Thoracic aorta (tissue), 2 donors: ENCODE measurements around the gene ASIC2. TPM values are rescaled to one million over a fixed set of nuclear protein-coding genes. Genes with fewer than 3 reads are reported as not detected.

Experiments
- ATAC-seq: fragments of 150-250 bp; one replicate; pipeline ENCODE4 v1.8.0; 2017; ENCODE audit warnings: low read depth; ENCODE audit not compliant: insufficient number of reproducible peaks, low FRiP score
- DNase-seq: peaks from one replicate; pipeline ENCODE4 v3.0.0-alpha.2; 2020; ENCODE audit warnings: low spot score
- H3K27ac ChIP-seq, 2 donors: fragments of 200-600 bp; sonication (generic); 1 replicate in 1 of 2; 2 replicates in 1 of 2; pipeline ENCODE4 v1.5.1; 2016; ENCODE audit warnings: mild to moderate bottlenecking in 2 of 2, moderate library complexity in 2 of 2
- H3K27me3 ChIP-seq: fragments of 200-600 bp; sonication (generic); replicated peaks from 2 replicates; pipeline ENCODE4 v1.6.0; 2016; ENCODE audit warnings: mild to moderate bottlenecking; ENCODE audit not compliant: insufficient read depth
- H3K36me3 ChIP-seq: fragments of 200-600 bp; sonication (generic); one replicate; pipeline ENCODE4 v1.5.1; 2016
- H3K4me1 ChIP-seq, 2 donors: fragments of 200-600 bp; sonication (generic); 1 replicate in 1 of 2; 2 replicates in 1 of 2; pipeline versions ENCODE4 v1.5.1 to v1.6.0; 2016; ENCODE audit warnings: low read depth in 2 of 2, mild to moderate bottlenecking in 1 of 2; ENCODE audit not compliant: control insufficient read depth in 1 of 2
- H3K4me3 ChIP-seq: fragments of 200-600 bp; sonication (generic); 2 replicates; pipeline ENCODE4 v1.5.1; 2016; ENCODE audit warnings: mild to moderate bottlenecking
- H3K9me3 ChIP-seq: fragments of 200-600 bp; sonication (generic); 2 replicates; pipeline ENCODE4 v1.5.1; 2016
- total RNA-seq, 2 donors: library from RNA; depleted of rRNA; stranded (reverse); fragments of >200 nt; gene quantifications; one replicate each; pipeline versions ENCODE4 v1.1.0 to v1.2.3, GENCODE V29; 2016
- TF ChIP-seq, protein P1 (sequence below): fragments of 200-600 bp; sonication (generic); IDR thresholded peaks from one replicate; pipeline ENCODE4 v1.5.1; 2019; ENCODE audit warnings: antibody characterized with exemption

ASIC2 gene
- total RNA-seq, 2 donors from 2014 or later: 0.54 to 1.1 TPM

DNA sequence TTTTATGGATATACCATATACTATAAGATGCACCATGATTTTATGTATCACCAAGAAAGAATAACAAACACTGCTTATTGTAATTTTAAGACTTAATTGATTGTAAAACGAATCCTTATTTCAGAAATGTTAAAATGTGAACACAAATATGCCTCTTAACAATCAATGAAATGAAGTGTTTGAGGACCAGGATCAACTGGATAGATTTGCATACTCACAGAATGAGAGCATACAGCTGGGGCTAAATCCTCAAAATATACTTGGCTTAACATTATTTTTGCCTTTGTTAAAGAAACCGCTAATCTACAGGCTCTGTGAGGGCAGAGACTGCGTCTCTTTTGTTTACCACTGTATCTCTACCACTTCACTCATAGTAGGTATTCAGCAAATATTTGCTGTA lies 207.8 kb downstream of the ASIC2 start:
- ATAC-seq (no peak), DNase-seq (no peak)
- TF ChIP-seq, protein P1, sequence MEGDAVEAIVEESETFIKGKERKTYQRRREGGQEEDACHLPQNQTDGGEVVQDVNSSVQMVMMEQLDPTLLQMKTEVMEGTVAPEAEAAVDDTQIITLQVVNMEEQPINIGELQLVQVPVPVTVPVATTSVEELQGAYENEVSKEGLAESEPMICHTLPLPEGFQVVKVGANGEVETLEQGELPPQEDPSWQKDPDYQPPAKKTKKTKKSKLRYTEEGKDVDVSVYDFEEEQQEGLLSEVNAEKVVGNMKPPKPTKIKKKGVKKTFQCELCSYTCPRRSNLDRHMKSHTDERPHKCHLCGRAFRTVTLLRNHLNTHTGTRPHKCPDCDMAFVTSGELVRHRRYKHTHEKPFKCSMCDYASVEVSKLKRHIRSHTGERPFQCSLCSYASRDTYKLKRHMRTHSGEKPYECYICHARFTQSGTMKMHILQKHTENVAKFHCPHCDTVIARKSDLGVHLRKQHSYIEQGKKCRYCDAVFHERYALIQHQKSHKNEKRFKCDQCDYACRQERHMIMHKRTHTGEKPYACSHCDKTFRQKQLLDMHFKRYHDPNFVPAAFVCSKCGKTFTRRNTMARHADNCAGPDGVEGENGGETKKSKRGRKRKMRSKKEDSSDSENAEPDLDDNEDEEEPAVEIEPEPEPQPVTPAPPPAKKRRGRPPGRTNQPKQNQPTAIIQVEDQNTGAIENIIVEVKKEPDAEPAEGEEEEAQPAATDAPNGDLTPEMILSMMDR: no peak
- Histone ChIP-seq H3K36me3 (no peaks in the 10 kb centered on the region), H3K27ac (no peak overlapping the region), H3K27me3 (no peaks in the 10 kb centered on the region), H3K9me3 (no peaks in the 10 kb centered on the region), H3K4me3 (no peak overlapping the region), H3K4me1 (no peaks in the 10 kb centered on the region)

- ATAC-seq: no peak
- H3K36me3 ChIP-seq: no peaks in the 10 kb centered on the region
- TF ChIP-seq, protein P1: no peak
- no peaks in the 10 kb centered on the region for H3K27me3 ChIP-seq
- no peaks in the 10 kb centered on the region for H3K9me3 ChIP-seq
- H3K4me1 ChIP-seq: no peaks in the 10 kb centered on the region
- no peak for DNase-seq
- H3K4me3 ChIP-seq: no peak overlapping the region
- H3K27ac ChIP-seq: no peak overlapping the region
Observed at GRCh38 chr17:33084755-33085154, 208.3 kb downstream of the ASIC2 start.

DNA sequence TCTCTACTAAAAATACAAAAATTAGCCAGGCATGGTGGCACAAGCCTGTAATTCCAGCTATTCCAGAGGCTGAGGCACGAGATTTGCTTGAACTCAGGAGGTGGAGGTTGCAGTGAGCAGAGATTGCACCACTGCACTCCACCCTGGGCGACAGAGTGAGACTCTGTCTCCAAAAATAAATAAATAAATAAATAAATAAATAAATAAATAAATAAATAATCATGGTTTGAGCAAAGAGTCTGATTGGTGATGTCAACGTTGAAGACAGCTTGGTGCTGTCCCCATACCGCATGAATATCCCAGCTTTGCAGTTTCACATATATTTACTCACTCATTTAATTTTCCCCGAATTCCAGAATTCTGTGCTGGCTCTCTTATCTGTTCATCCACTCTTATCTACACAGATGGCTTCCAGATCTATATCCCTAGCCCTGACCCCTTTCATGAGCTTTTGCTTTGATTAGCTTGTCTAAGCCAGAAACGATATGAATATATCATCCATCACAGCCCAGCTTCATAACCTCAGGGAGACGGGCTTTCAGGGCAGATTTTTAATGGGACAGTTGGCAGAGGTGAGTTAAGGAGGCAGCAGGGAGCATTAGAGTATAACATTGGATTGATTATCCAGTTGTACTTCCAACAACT lies 210.4 kb downstream of the ASIC2 start:
- TF ChIP-seq, protein P1: no peak
- Histone ChIP-seq H3K9me3 (no peaks in the 10 kb centered on the region), H3K4me1 (no peaks in the 10 kb centered on the region), H3K4me3 (no peak overlapping the region), H3K36me3 (no peaks in the 10 kb centered on the region), H3K27ac (no peak overlapping the region), H3K27me3 (no peaks in the 10 kb centered on the region)
- DNase-seq: no peak
- ATAC-seq: no peak

- DNase-seq: no peak
- TF ChIP-seq, protein P1: no peak
- Histone ChIP-seq H3K4me1 (no peaks in the 10 kb centered on the region), H3K36me3 (no peaks in the 10 kb centered on the region), H3K4me3 (no peak overlapping the region), H3K27ac (no peak overlapping the region), H3K27me3 (no peaks in the 10 kb centered on the region), H3K9me3 (no peaks in the 10 kb centered on the region)
- ATAC-seq: no peak
Observed at GRCh38 chr17:33080091-33080490, 213.0 kb downstream of the ASIC2 start.

GRCh38 chr17:33079201-33079600 lies 213.9 kb downstream of the ASIC2 start:
- H3K27ac ChIP-seq: no peak overlapping the region
- no peaks in the 10 kb centered on the region for H3K27me3 ChIP-seq
- H3K36me3 ChIP-seq: no peaks in the 10 kb centered on the region
- DNase-seq: no peak
- no peak overlapping the region for H3K4me3 ChIP-seq
- no peak for ATAC-seq
- TF ChIP-seq, protein P1: no peak
- no peaks in the 10 kb centered on the region for H3K9me3 ChIP-seq
- no peaks in the 10 kb centered on the region for H3K4me1 ChIP-seq
